Posterior vena cava (tissue), 2 donors: ENCODE results near the gene SRPRA. TPM values are rescaled to one million over a fixed set of nuclear protein-coding genes. Genes with fewer than 3 reads are reported as not detected.
"Not testable (repeated sequence)": the region's sequence is repeated elsewhere in the genome, so short reads cannot be mapped to it uniquely, and the experiment has no call there.

ENCODE experiments used
- DNase-seq: peaks from one replicate; pipeline ENCODE4 v3.0.0-alpha.2; 2020; ENCODE audit warnings: low spot score
- intact Hi-C, 2 donors: fragments of 100-400 bp; cut with DNase I; formaldehyde crosslinking; loops; one replicate each; pipeline versions ENCODE4 v1.14.1 to v1.14.2; 2022 to 2023
- long read RNA-seq, 2 donors: library from polyadenylated mRNA; unstranded; transcript quantifications; one replicate each; pipeline ENCODE4 v2.0.0, GENCODE V29; 2020 to 2021
- total RNA-seq, 2 donors: library from RNA; stranded (reverse); fragmentation: NEBNext Ultra II Directional; extraction: Animal tissue kit (Norgen Biotek cat#: 25700); gene quantifications; one replicate each; pipeline ENCODE4 v1.2.1, GENCODE V29; 2021
- donor health status: DM: yes; HTN: yes; CAD: no.
- donor health status: DM: yes; HTN: yes; CAD: no.

The SRPRA gene, protein sequence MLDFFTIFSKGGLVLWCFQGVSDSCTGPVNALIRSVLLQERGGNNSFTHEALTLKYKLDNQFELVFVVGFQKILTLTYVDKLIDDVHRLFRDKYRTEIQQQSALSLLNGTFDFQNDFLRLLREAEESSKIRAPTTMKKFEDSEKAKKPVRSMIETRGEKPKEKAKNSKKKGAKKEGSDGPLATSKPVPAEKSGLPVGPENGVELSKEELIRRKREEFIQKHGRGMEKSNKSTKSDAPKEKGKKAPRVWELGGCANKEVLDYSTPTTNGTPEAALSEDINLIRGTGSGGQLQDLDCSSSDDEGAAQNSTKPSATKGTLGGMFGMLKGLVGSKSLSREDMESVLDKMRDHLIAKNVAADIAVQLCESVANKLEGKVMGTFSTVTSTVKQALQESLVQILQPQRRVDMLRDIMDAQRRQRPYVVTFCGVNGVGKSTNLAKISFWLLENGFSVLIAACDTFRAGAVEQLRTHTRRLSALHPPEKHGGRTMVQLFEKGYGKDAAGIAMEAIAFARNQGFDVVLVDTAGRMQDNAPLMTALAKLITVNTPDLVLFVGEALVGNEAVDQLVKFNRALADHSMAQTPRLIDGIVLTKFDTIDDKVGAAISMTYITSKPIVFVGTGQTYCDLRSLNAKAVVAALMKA
- 10 to 100 TPM; 79.7 to 82.0 TPM for total RNA-seq
- long read RNA-seq, donor 1, transcript SRPRA-201 (14 exons, 3,069 nt) = major isoform, 10 of 19 reads
- long read RNA-seq, donor 1, partial matches to known transcripts = 3 of 19 reads
- long read RNA-seq, donor 1, other reads (novel, unspliced or antisense) = 5 of 19 reads
- long read RNA-seq, donor 2, transcript SRPRA-201 (14 exons, 3,069 nt) = major isoform, 29 of 39 reads
- long read RNA-seq, donor 2, partial matches to known transcripts = 6 of 39 reads
- long read RNA-seq, donor 2, other reads (novel, unspliced or antisense) = 4 of 39 reads

DNA sequence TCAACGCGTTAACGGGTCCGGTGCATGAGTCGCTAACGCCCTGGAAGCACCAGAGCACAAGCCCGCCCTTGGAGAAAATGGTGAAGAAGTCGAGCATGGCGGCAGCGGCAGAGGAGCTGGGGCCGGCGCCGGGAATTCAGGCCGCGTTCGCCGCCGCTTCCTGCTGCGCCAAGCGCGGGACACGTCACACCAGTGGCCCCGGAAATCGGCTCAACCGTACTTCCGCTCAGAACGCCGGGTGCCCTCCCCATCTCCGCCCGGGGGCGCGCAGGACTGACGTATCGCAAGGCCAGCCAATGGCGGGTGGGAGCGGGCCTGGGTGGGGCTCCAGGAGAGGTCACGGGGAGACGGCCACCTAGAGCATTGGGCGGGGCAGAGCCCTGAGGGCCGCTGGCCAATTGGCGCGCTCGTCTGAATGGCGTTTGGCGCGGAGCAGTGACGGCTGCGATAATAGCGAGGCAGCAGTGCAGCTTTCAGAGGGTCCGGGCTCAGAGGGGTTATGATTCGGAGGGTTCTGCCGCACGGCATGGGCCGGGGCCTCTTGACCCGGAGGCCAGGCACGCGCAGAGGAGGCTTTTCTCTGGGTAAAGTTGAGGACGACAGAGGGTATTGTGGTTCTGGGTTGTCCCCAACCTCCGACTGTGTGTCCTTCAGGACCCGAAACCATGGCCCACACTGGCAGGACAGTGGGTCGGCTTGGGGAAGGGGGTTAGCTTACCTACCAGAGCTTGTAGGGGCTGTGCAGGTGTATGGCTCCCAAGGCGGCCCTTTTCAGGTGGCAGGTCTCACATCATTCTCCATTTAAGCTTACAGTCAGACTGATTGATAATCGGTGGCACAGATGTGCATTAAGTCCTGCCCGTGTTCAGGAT, at the start of gene SRPRA, which contains the start of gene FOXRED1:
Gene SRPRA, minus strand, starts transcription at position 188 of the 872 bp plus-strand sequence. Its CDS starts 91 bp downstream, at position 97.
Gene FOXRED1, plus strand, starts transcription at position 447 of the 872 bp plus-strand sequence. Its CDS starts 53 bp downstream, at position 500.
- intact Hi-C loops = loop anchor here in 1 of 2 donors (10.0 kb wide), 1 partner anchor 1384 kb away; no protein-coding TSS in a partner anchor
- peak; percentile 100 for DNase-seq

DNA sequence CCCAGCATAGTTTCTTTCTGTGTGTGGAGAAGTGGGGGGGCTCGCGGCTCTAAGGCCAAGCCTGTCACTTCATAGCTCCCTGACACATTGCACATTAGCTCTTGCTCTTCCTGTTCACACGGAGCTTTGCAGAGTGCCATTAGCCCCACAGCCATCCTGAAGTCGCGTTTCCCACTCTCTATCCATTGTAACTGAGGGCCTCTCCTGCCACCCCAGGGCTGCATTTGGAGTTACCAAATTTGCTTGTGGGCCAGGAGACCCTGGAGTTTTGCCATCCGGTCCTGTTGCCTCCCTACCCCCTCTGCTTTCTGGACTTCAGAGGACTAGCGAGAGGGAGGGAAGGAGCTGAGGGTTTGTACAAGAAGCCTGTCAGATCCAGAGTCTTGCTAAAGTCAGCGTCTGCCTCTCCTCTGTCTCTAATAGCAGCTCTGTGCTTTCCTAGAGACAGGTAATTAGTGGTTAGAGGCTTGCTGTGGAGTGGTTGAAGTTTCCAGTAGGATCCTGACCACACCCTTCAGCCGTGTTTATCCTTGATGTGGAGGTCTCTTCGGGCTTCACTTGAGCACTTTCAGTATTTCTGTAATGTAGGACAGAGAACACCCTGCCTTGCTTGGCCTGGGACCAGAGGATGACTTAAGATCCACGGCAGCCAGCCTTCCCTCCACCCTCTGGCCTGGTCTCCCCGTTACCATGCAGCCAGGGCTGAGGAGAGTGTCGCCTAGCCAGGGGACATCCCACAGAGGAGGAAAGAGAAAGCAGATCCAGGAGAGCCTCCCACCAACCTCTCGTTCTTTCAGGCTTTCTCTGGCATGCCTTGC, 49.3 kb upstream of the SRPRA start:
- intact Hi-C loops = loop anchor here in 1 of 2 donors (5.0 kb wide), 1 partner anchor 569 kb away; no protein-coding TSS in a partner anchor

DNA sequence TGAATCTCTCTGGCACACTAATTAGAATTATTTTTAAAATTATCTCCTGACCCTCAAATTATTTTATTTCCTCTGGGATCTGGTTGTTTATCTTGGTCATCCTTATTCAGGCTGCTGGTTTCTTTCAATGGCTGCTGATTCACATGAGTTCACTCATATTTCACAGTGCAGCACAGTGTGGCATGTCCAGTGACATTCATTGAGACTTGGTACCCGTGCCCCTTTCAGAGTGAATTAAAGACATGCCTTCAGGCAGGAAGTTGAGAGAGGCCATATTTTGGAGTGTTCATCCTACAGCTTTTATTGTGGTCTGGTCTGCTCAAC, 48.7 kb upstream of the SRPRA start:
- intact Hi-C loops = loop anchor here in 1 of 2 donors (5.0 kb wide), 1 partner anchor 570 kb away; no protein-coding TSS in a partner anchor
- DNase-seq = no peak

More for the DNA sequence above, 49.3 kb upstream of the SRPRA start:
- peak; percentile 92 for DNase-seq

DNA sequence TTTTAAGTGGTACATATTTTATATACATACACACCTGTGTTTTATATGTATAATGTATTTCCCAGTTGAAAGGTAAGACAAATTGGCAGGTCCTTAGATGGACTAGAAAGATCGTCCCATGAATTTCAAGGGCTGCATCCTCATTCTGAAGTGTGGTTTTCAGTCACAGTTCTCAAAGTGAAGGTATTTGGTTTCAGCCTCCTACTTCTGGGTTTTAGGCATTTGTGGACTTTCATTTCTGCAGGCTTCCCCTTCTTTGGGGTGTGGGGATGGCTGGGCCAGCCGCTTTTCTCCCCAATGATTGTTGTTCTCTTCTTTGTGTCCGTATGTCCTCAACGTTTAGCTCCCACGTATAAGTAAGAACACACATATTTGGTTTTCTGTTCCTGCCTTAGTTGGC, 45.1 kb upstream of the SRPRA start:
- intact Hi-C loops = loop anchor here in 1 of 2 donors (5.0 kb wide), 1 partner anchor 108 kb away; no protein-coding TSS in a partner anchor
- DNase-seq = no peak

DNA sequence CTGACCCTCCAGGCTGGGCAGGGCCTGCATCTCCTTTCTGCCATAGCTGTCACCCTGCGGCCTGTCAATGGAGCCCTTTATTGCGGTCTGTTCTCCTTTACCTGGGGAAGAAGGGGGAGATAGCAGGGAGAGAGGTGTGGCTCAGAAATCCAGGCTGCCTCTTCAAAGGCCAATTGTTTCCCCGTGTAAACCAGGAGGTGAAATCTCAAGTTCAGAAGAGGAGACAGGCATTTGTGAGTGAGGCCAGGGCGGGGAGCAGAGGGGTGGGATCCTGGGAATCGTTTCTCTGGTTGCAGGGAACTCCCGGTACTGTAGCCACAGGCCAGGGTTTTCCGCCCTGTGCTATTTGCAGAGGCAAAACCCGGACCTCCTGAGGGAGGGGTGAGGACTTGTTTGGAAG, 44.3 kb upstream of the SRPRA start:
- DNase-seq = no peak
- intact Hi-C loops = loop anchor here in 1 of 2 donors (5.0 kb wide), 1 partner anchor 109 kb away; no protein-coding TSS in a partner anchor

DNA sequence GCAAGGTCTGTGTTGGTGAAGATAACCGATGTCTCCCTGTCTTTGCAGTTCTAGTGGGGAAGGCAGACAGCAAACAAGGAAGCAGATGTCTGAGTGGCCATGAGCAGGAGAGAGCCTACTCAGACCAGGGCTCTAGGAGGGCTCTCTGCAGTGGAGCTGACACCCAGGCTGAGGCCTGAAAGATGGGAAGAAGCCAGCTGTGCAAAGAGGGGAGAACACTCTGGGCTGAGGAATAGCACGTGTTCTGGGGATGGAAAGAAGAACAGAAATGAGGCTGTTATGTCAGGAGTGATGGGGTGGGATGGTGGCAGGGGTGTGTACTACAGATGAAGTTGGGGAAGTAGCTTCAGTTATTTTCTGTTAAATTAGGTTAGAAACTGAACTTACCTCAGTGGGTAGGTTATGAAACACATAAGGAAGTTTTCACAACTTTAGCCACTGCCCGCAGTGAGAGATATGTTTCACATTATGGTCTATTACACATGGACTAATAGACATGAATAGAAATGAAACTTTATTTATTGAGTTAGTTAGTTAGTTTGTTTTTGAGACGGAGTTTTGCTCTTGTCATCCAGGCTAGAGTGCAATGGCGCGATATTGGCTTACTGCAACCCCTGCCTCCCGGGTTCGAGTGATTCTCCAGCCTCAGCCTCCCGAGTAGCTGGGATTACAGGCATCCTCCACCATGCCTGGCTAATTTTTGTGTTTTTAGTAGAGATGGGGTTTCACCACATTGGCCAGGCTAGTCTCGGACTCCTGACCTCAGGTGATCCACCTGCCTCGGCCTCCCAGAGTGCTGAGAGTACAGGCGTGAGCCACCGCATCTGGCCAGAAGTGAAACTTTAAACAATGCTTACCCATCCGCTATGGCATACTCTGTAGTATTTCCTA, 43.0 kb upstream of the SRPRA start:
- intact Hi-C loops = loop anchor here (2.0 to 5.0 kb wide), 3 partner anchors 111 to 169 kb away; no protein-coding TSS in a partner anchor
- DNase-seq = no peak

DNA sequence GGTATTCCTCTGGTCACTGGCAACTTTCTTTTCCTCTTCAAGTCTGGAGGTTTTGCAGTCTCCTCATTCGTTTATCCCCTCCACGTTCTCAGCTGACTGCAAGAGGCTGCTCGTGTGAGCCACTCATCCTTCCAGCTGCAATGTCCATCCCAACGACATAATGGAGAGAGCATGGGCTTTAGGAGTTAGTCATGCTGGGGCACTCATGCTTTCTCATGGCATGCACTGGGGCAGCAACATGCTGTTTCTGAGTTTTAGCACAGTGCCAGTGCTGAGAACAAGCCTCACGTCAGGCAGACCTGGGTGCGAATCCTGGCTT, 42.3 kb upstream of the SRPRA start:
- DNase-seq = no peak
- intact Hi-C loops = loop anchor here (2.0 to 5.0 kb wide), 3 partner anchors 111 to 170 kb away; no protein-coding TSS in a partner anchor

DNA sequence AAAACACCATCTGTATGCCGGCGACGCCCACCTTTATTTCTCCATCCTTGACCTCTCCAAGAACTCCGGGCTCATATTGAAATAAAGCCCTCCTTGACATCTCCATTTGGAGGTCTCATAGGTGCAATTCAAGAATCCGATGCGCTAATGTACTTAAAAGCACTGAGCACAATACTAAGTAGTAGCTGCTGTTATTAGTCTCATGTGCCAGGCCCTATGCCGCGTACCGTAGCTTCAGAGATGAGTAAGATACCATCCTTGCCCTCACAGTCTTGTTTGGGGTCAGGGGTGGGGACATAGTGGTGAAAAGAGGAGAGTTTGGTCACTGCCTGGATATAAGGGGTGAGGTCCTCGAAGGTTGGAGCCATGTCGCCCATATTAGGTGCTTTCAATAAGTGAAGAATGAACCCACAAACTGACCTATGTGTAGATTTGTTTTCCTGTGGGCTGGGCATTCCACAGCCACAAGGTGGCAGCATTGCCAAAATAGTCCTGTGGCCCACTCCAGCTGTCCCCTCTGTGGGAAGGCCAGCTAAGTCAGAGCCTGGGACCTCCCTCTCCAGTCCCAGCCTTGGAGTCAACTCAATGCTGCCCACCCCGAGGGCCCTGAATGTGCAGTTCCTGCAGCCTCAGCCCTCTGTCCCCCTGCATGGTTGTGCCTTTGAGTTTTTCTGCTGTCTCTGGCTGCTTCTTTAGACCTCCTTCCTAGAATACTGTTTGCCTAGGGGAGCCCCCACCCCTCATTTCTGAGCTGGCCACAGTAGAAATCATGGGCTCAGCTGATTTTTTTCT, 41.7 kb upstream of the SRPRA start:
- peak; percentile 88 for DNase-seq
- intact Hi-C loops = loop anchor here (2.0 to 5.0 kb wide), 3 partner anchors 112 to 170 kb away; no protein-coding TSS in a partner anchor

DNA sequence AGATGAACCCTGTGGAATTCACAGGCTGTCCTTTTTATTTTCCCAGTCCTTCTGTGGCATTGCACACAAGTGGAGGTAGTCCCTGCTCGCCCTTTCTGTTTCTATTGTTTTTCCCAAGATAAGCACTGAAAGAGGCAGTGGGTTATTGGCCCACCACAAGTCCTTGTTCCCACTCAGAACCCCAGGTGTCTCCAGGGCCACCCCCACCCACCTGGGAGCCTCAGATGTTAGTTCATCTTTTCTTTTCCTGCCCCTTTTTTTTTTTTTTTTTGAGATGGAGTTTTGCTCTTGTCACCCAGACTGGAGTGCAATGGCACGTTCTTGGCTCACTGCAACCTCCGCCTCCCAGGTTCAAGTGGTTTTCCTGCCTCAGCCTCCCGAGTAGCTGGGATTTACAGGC, 40.1 kb upstream of the SRPRA start:
- DNase-seq, intact Hi-C loops: not testable (repeated sequence)

DNA sequence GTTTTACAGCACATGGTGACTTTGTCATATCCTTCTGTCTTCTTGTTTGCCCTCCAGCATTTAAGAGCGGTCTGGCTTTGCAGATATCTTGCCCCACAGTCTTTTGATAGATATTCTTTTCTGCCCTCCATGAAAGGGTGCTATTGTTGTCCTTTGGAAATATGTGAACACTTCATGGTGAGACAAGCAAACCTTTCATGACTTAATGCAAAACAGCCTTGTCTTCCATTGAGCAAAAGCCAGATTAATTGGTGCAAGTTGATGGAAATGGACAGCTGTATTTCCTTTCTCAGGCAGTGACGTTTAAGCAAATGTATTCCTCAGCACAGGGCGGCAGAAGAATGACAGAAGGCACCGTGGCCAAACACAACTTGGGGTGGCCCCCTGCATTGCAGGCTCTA, 39.6 kb upstream of the SRPRA start:
- intact Hi-C loops = no loop called here
- no peak for DNase-seq

DNA sequence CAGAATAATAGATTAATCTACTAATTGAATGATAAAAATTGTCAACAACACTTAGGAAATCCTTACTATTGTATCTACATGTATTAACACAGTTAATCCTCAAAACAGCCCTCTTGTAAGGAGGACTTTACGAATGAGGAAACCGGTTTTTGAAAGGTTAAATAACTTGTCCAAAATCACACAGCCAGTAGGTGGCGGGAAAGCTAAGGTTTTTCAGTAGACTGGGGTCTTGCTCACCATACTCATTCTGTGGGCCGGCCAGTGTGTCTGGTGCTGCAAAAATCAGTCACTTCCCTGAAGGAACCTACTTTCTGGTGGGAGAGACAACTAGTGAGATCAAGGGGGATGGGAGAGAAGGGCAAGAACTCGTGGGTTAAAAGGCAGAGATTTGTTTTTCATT, 39.0 kb upstream of the SRPRA start:
- DNase-seq = no peak
- intact Hi-C loops = no loop called here

DNA sequence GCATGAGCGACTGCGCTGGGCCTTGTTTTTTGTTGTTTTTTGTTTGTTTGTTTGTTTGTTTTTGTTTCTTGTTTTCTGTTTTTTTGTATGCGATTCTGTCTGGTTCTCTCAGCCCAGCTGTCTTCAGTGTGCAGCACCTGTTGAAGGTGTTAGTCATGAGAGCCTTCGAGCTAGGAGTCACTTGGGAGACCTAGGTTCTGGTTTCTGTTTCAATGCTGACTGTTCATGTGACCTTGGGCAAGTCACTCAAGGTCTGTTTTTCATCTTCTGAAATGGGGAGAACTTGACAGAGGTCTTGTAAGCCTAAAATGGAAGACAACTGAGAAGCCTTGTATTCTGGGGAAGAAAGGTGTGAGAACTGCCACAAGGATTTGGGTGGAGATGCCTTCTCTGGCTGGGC, 37.0 kb upstream of the SRPRA start:
- intact Hi-C loops = no loop called here
- DNase-seq = no peak

DNA sequence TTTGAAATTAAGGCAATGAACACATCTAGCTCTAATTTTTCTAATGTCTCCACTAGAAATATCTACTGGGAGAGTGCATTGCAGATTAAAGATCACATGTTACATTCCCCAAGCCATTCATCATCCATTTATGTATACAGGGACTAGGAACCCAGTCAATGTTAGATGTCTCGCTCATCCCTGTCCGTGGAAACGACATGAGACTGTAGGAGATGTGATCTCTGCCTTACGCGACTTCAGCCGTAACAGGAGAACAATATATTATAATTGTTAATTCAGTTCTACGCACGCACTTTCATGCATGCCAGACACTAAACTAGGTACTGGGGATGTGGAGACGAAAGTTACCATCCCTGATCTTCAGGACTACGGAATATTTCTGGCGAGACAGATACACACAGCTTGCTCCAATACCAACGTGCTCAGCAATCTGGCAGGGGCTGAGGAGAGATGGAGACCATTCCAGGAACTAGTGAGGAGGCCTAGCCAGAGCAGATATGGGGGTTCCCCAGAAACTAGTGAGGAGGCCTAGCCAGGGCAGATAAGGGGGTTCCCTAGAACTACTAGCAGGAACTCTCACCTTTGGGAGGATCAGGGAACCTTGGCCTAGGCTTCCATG, 35.9 kb upstream of the SRPRA start:
- DNase-seq = no peak
- intact Hi-C loops = no loop called here

DNA sequence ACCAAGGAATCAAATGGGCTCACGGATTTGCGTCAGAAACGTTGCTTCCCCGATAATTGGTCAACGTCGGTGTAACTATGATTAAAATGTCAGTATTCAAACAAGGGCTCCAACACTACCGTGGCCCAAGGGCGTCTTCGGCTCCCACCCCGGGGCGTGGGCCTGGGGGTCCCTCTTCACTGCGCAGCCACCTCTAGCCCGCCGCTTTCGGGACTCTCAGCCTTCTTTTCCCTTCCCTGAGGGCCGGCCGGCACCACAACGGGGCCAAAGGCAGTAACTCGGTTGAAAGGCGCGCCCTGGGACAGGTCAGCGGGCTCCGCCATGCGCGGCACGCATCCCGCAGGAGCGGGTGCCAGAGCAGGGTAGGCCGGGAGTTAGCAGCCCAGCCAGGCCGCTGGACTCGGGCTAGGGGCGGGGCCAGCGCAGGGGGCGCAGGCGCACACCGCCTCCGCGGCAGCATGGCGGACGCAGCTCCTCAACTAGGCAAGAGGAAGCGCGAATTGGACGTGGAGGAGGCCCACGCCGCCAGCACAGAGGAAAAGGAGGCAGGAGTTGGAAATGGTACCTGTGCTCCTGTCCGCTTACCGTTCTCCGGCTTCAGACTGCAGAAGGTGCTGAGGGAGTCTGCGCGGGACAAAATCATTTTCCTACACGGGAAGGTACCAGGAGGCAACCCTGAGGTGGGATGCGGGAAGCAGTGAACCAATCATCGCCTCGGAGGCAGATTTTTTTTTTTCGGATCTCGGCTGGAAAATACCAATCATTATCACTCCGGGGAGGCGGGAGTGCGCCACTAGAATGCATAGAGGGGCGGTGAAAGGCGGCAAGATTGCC, 35.1 kb upstream of the SRPRA start, which contains the start of gene DCPS:
Gene DCPS, plus strand, starts transcription at position 438 of the 834 bp plus-strand sequence. Its CDS starts 21 bp downstream, at position 459.
- intact Hi-C loops = no loop called here
- DNase-seq = peak; percentile 97

DNA sequence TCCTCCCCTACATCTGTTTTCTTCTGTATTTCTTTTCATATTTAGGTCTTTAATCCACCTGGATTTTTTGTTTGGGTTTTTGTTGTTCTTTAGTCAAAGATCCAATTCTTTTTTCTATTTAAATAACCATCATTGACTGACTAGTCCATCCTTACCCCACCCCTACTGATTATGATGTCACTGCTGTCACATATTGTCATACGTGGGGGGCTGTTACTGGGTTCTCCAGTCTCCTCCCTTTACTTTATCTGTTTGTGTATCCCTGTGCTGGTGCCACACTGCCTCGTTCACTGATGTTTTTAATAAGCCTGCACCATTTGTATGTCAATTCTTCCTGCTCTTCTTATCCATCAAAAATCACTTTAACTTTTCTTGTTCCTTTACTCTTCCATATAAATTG, 28.3 kb upstream of the SRPRA start:
- DNase-seq = no peak
- intact Hi-C loops = no loop called here
